ENCODE measurements around the gene NEK1. TPM values are rescaled to one million over a fixed set of nuclear protein-coding genes. Genes with fewer than 3 reads are reported as not detected.

NEK1 gene, protein sequence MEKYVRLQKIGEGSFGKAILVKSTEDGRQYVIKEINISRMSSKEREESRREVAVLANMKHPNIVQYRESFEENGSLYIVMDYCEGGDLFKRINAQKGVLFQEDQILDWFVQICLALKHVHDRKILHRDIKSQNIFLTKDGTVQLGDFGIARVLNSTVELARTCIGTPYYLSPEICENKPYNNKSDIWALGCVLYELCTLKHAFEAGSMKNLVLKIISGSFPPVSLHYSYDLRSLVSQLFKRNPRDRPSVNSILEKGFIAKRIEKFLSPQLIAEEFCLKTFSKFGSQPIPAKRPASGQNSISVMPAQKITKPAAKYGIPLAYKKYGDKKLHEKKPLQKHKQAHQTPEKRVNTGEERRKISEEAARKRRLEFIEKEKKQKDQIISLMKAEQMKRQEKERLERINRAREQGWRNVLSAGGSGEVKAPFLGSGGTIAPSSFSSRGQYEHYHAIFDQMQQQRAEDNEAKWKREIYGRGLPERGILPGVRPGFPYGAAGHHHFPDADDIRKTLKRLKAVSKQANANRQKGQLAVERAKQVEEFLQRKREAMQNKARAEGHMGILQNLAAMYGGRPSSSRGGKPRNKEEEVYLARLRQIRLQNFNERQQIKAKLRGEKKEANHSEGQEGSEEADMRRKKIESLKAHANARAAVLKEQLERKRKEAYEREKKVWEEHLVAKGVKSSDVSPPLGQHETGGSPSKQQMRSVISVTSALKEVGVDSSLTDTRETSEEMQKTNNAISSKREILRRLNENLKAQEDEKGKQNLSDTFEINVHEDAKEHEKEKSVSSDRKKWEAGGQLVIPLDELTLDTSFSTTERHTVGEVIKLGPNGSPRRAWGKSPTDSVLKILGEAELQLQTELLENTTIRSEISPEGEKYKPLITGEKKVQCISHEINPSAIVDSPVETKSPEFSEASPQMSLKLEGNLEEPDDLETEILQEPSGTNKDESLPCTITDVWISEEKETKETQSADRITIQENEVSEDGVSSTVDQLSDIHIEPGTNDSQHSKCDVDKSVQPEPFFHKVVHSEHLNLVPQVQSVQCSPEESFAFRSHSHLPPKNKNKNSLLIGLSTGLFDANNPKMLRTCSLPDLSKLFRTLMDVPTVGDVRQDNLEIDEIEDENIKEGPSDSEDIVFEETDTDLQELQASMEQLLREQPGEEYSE (N-terminal part only)
- 10 to 100 TPM; 15.4 to 16.9 TPM for total RNA-seq

DNA sequence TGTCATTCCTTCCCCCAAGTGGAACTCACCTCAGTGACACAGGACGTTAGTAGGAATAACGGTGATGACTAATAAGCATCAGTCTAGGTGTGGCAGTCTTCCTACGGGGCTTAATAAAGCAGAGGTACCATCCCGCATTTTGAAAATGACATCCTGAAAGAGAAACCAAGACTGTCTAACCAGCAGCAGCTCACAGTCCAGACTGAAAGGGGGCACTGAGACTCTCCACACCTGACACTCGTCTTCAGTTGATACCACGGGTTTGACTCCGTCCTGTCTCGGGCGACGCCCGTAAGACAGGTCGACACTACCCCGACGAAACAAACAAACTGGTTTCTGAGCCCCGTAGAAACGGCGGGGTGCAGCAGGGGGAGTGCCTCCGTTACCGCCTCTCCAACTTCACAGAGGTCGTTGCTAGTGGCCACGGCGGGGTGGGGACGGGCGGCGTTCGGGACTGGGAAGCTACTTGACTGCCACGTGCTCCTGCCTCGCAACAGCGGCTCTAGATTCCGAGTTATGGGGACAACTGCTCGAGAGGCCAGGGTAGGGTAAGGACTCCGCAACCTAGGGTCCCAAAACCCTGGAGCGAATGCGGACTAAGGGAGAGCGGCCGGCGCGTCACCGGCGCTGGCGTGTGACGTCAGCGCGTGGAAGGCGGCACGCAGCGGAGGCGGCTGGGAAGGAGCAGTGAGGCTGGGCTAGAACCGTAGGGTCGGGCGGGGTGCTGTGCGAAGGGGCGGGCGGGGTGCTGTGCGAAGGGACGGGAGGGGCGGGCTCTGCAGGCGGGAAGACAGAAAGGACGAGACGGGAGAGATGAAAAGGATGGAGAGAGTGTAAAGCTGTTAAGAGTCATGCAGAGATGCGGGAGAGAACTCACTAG, at the start of gene NEK1:
Gene NEK1, minus strand, starts transcription at position 593 of the 880 bp plus-strand sequence. CDS start 9,953 bp downstream, outside the sequence.
- H3K27ac Mint-ChIP-seq, result peak within 1 kb of the TSS; percentile 99

GRCh38 chr4:169661761-169662160, 49.4 kb upstream of the NEK1 start:
- peaks cover 19% of the 10 kb centered on the region for H3K36me3 Mint-ChIP-seq
- peaks cover 23% of the 10 kb centered on the region for H3K4me1 Mint-ChIP-seq
- no peaks in the 10 kb centered on the region for H3K27me3 Mint-ChIP-seq
- DNase-seq (no peak), ATAC-seq (ENCODE audit: low read depth) (no peak)
- no peak overlapping the region for H3K27ac Mint-ChIP-seq
- H3K4me3 Mint-ChIP-seq, result no peak overlapping the region
- peaks cover 3% of the 10 kb centered on the region for H3K9me3 Mint-ChIP-seq
- POLR2A ChIA-PET, result no interaction called here

More for the DNA sequence above, at the start of gene NEK1:
- Mint-ChIP-seq H3K27me3 (no peaks in the 10 kb centered on the region), H3K36me3 (peaks cover 4% of the 10 kb centered on the region), H3K4me1 (peaks cover 28% of the 10 kb centered on the region), H3K4me3 (peak within 1 kb of the TSS; percentile 98), H3K9me3 (no peaks in the 10 kb centered on the region)
- DNase-seq (peak; percentile 89), ATAC-seq (ENCODE audit: low read depth) (peak; percentile 95)
- POLR2A ChIA-PET, result interaction anchor here (1.0 to 2.2 kb wide), 5 partner anchors 9 to 1294 kb away, joined by 3 to 13 read pairs (median 4); partner anchors contain the start of genes CBR4 and CLCN3

GRCh38 chr4:169660929-169661328, 48.5 kb upstream of the NEK1 start:
- POLR2A ChIA-PET, result interaction anchor here (3.3 kb wide), 1 partner anchor 41 kb away, joined by 14 read pairs; the partner anchor contains the start of gene CLCN3
- ATAC-seq (ENCODE audit: low read depth), result no peak
- no peaks in the 10 kb centered on the region for H3K27me3 Mint-ChIP-seq
- no peak overlapping the region for H3K27ac Mint-ChIP-seq
- no peak overlapping the region for H3K4me3 Mint-ChIP-seq
- no peaks in the 10 kb centered on the region for H3K9me3 Mint-ChIP-seq
- no peak for DNase-seq
- H3K4me1 Mint-ChIP-seq, result peaks cover 23% of the 10 kb centered on the region
- H3K36me3 Mint-ChIP-seq, result peaks cover 12% of the 10 kb centered on the region

DNA sequence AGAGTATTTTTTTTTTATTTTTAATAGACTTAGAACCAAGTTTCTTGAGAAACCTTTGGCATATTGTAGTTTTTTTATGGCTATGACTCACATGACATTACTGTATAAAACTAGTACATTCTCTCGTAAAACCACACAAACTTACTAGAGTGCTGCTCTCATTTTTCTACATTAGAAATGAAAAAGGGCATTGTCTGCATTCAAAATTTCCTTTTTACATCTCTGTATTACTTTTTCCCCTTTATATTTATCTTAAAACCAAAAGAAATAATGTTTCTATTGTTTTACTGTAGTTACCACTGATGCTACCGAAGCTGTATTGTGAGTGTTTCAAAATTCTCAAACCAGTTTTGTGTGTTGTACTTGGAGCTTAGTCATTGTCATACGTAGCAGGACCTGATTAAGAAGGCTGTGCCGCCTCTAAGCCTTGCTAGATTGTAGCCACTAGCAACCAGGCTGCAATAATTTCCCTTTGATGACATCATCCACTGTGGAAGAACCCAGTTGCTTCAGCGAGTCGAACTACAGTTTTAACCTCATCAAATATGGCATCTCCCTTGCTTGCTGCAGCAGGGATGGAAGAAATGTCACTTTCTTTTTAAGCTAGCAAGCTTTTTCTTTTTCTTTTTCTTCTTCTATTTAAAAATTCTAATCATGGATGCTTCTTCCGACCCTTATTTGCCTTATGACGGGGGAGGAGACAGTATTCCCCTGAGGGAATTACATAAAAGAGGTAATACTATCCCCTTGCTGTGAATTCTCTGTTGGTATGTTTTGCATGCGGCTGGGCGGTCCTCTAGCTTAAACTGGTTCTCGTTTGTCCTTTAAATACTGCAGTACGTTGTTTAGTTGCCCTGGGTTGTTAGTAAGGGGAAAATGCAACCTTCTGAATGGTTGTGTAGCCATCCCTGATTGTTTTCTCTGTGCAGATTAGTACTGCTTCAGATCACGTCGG, 47.6 kb upstream of the NEK1 start:
- Mint-ChIP-seq H3K4me1 (peaks cover 17% of the 10 kb centered on the region), H3K9me3 (no peaks in the 10 kb centered on the region), H3K4me3 (peak overlapping the region; percentile 87), H3K36me3 (peaks cover 4% of the 10 kb centered on the region), H3K27me3 (no peaks in the 10 kb centered on the region), H3K27ac (peak overlapping the region; percentile 89)
- ATAC-seq (ENCODE audit: low read depth) (peak; percentile 99), DNase-seq (no peak)
- POLR2A ChIA-PET, result interaction anchor here (1.0 to 3.3 kb wide), 3 partner anchors 38 to 48 kb away, joined by 3 to 14 read pairs (median 4); partner anchors contain the start of genes CLCN3 and NEK1

GRCh38 chr4:169658975-169659715, 46.8 kb upstream of the NEK1 start:
- POLR2A ChIA-PET, result interaction anchor here (1.0 to 3.3 kb wide), 3 partner anchors 37 to 47 kb away, joined by 3 to 14 read pairs (median 4); partner anchors contain the start of genes CLCN3 and NEK1
- peaks cover 6% of the 10 kb centered on the region for H3K36me3 Mint-ChIP-seq

GRCh38 chr4:169658196-169658595, 45.8 kb upstream of the NEK1 start:
- Mint-ChIP-seq H3K27me3 (no peaks in the 10 kb centered on the region), H3K27ac (no peak overlapping the region), H3K36me3 (peaks cover 6% of the 10 kb centered on the region), H3K4me1 (peaks cover 11% of the 10 kb centered on the region), H3K9me3 (no peaks in the 10 kb centered on the region), H3K4me3 (no peak overlapping the region)
- no peak for DNase-seq
- POLR2A ChIA-PET, result interaction anchor here (3.3 kb wide), 1 partner anchor 38 kb away, joined by 14 read pairs; the partner anchor contains the start of gene CLCN3
- no peak for ATAC-seq (ENCODE audit: low read depth)

More at GRCh38 chr4:169658975-169659715, 46.8 kb upstream of the NEK1 start:
- Mint-ChIP-seq H3K27me3 (no peaks in the 10 kb centered on the region), H3K27ac (no peak overlapping the region), H3K9me3 (no peaks in the 10 kb centered on the region), H3K4me1 (peaks cover 15% of the 10 kb centered on the region), H3K4me3 (peak overlapping the region; percentile 39)
- DNase-seq (no peak), ATAC-seq (ENCODE audit: low read depth) (no peak)

- ATAC-seq (ENCODE audit: low read depth), result no peak
- peaks cover 11% of the 10 kb centered on the region for H3K4me1 Mint-ChIP-seq
Observed at GRCh38 chr4:169657470-169658107, 45.2 kb upstream of the NEK1 start.

GRCh38 chr4:169655401-169655800, 43.0 kb upstream of the NEK1 start:
- H3K36me3 Mint-ChIP-seq, result peaks cover 11% of the 10 kb centered on the region
- ATAC-seq (ENCODE audit: low read depth) (no peak), DNase-seq (no peak)
- H3K27me3 Mint-ChIP-seq, result no peaks in the 10 kb centered on the region
- POLR2A ChIA-PET, result no interaction called here
- no peak overlapping the region for H3K4me3 Mint-ChIP-seq
- peaks cover 10% of the 10 kb centered on the region for H3K4me1 Mint-ChIP-seq
- H3K27ac Mint-ChIP-seq, result no peak overlapping the region
- H3K9me3 Mint-ChIP-seq, result no peaks in the 10 kb centered on the region

More at GRCh38 chr4:169657470-169658107, 45.2 kb upstream of the NEK1 start:
- Mint-ChIP-seq H3K4me3 (no peak overlapping the region), H3K27me3 (no peaks in the 10 kb centered on the region), H3K9me3 (no peaks in the 10 kb centered on the region), H3K27ac (no peak overlapping the region), H3K36me3 (peaks cover 10% of the 10 kb centered on the region)
- POLR2A ChIA-PET, result interaction anchor here (3.3 kb wide), 1 partner anchor 38 kb away, joined by 14 read pairs; the partner anchor contains the start of gene CLCN3
- DNase-seq, result no peak

GRCh38 chr4:169652535-169652934, 40.2 kb upstream of the NEK1 start:
- POLR2A ChIA-PET, result no interaction called here
- peaks cover 17% of the 10 kb centered on the region for H3K36me3 Mint-ChIP-seq
- no peak overlapping the region for H3K27ac Mint-ChIP-seq
- DNase-seq, result no peak
- H3K4me3 Mint-ChIP-seq, result no peak overlapping the region
- H3K27me3 Mint-ChIP-seq, result no peaks in the 10 kb centered on the region
- no peak for ATAC-seq (ENCODE audit: low read depth)
- H3K4me1 Mint-ChIP-seq, result peaks cover 3% of the 10 kb centered on the region
- H3K9me3 Mint-ChIP-seq, result no peaks in the 10 kb centered on the region

DNA sequence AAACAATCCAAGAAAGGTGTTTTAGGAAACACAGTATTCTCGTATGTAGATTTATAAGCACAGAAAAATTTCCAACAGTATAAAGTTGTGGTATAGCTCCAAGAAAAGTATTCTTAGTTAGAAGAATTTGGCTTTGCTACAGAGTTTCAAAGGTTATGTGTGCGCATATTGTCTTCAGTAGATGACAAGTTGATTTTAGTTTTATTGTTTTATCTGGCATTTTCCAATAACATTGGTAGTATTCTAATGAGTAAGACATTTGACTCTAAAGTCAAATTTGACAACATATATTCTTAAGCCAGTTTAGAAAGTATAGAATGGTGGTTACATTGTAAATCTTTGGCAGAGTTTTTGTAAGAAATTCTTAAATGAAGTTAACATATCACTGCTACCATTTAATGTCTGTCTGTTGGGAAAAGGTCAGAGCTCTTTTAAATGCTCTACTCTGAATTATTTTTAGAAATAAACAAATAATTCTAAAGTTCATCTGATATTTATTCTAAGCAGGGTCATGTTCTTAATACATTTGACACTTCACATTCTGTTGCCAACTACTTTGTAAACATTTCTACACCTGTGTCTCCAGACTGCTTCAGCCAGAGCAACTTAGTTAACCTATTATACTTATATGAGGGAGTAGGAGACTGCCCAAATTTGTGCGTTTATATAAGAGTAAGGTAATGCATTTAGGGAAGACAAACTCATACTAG, 38.0 kb upstream of the NEK1 start:
- DNase-seq (no peak), ATAC-seq (ENCODE audit: low read depth) (no peak)
- Mint-ChIP-seq H3K9me3 (no peaks in the 10 kb centered on the region), H3K4me3 (no peak overlapping the region), H3K4me1 (peaks cover 3% of the 10 kb centered on the region), H3K36me3 (peaks cover 19% of the 10 kb centered on the region), H3K27ac (no peak overlapping the region), H3K27me3 (no peaks in the 10 kb centered on the region)
- POLR2A ChIA-PET, result no interaction called here

Data from activated naive CD8-positive, alpha-beta T cell treated with anti-CD3 and anti-CD28 coated beads, Interleukin-2, amount 10 ng/mL, durations not matched to agents 7 days and 5 days (primary cell).